Right renal cortex interstitium (tissue), 3 donors: ENCODE results near the gene TBC1D5. TPM values are rescaled to one million over a fixed set of nuclear protein-coding genes. Genes with fewer than 3 reads are reported as not detected.
"Not testable (repeated sequence)": the region's sequence is repeated elsewhere in the genome, so short reads cannot be mapped to it uniquely, and the experiment has no call there.

Experiments used
- DNase-seq, 3 donors: peaks; one replicate each; pipeline ENCODE4 v3.0.0-alpha.2; 2013; ENCODE audit warnings: low read depth in 3 of 3, low spot score in 2 of 3
- polyA plus RNA-seq, 3 donors: library from polyadenylated mRNA; unstranded; fragments of 120-200 nt; gene quantifications; one replicate each; pipeline ENCODE4 v1.2.1, GENCODE V29; 2013; ENCODE audit not compliant: insufficient read length in 3 of 3

TBC1D5 gene
- polyA plus RNA-seq, 3 donors, result 54.7 to 58.8 (median 55.2) TPM

- DNase-seq, result no peak
Observed at GRCh38 chr3:17724948-17725347, 17.5 kb downstream of the TBC1D5 start.

GRCh38 chr3:17724122-17724521 is 18.3 kb downstream of the TBC1D5 start:
- no peak for DNase-seq

- no peak for DNase-seq
Observed at GRCh38 chr3:17717411-17717810, 25.0 kb downstream of the TBC1D5 start.

- no peak for DNase-seq
Observed at GRCh38 chr3:17714473-17714872, 28.0 kb downstream of the TBC1D5 start.

- DNase-seq, result no peak
Observed at GRCh38 chr3:17709236-17709810, 33.1 kb downstream of the TBC1D5 start.

- no peak for DNase-seq
Observed at GRCh38 chr3:17707813-17708543, 34.5 kb downstream of the TBC1D5 start.

- not testable (repeated sequence) for DNase-seq
Observed at GRCh38 chr3:17705991-17706390, 36.4 kb downstream of the TBC1D5 start.

- DNase-seq, result not testable (repeated sequence)
Observed at GRCh38 chr3:17699815-17700214, 42.6 kb downstream of the TBC1D5 start.

GRCh38 chr3:17695665-17696064 is 46.8 kb downstream of the TBC1D5 start:
- not testable (repeated sequence) for DNase-seq

GRCh38 chr3:17693670-17693999 is 48.8 kb downstream of the TBC1D5 start:
- DNase-seq, result not testable (repeated sequence)

GRCh38 chr3:17692846-17693669 is 49.4 kb downstream of the TBC1D5 start:
- DNase-seq, result not testable (repeated sequence)

GRCh38 chr3:17687566-17687965 is 54.9 kb downstream of the TBC1D5 start:
- no peak for DNase-seq

- no peak for DNase-seq
Observed at GRCh38 chr3:17686613-17687012, 55.8 kb downstream of the TBC1D5 start.

- DNase-seq, result no peak
Observed at GRCh38 chr3:17683542-17684207, 58.8 kb downstream of the TBC1D5 start.

GRCh38 chr3:17680530-17680929 is 61.9 kb downstream of the TBC1D5 start:
- no peak for DNase-seq

- no peak for DNase-seq
Observed at GRCh38 chr3:17678116-17678741, 64.2 kb downstream of the TBC1D5 start.

GRCh38 chr3:17674082-17674686 is 68.2 kb downstream of the TBC1D5 start:
- no peak for DNase-seq

GRCh38 chr3:17672506-17672905 is 69.9 kb downstream of the TBC1D5 start:
- no peak for DNase-seq

- DNase-seq, result no peak
Observed at GRCh38 chr3:17670749-17671148, 71.7 kb downstream of the TBC1D5 start.

- no peak for DNase-seq
Observed at GRCh38 chr3:17664923-17665322, 77.5 kb downstream of the TBC1D5 start.
